Activated naive CD4-positive, alpha-beta T cell treated with anti-CD3 and anti-CD28 coated beads, Interleukin-2, amount 10 ng/mL, durations not matched to agents 7 days and 5 days (primary cell): ENCODE data around the gene ARID5B.

Experiments
- CTCF ChIA-PET: fragments of 350-600 bp; sonication (Branson Sonifier 250); formaldehyde crosslinking; loops from one replicate; lab custom pipeline; 2021; ENCODE audit warnings: antibody characterized with exemption; lab: Charles Lee
- DNase-seq: peaks from one replicate; pipeline ENCODE4 v3.0.0-alpha.2; 2020
- H3K27ac Mint-ChIP-seq: one replicate; pipeline ENCODE4 v1.8.0; 2021; ENCODE audit warnings: mild to moderate bottlenecking, moderate library complexity, mixed read lengths
- H3K27me3 Mint-ChIP-seq: one replicate; pipeline ENCODE4 v1.8.0; 2021; ENCODE audit warnings: mild to moderate bottlenecking, mixed read lengths
- H3K36me3 Mint-ChIP-seq: one replicate; pipeline ENCODE4 v1.8.0; 2021; ENCODE audit warnings: mixed read lengths
- H3K4me1 Mint-ChIP-seq: one replicate; pipeline ENCODE4 v1.8.0; 2021; ENCODE audit warnings: mixed read lengths
- H3K4me3 Mint-ChIP-seq: one replicate; pipeline ENCODE4 v1.8.0; 2021; ENCODE audit warnings: mild to moderate bottlenecking, moderate library complexity, mixed read lengths
- H3K9me3 Mint-ChIP-seq: one replicate; pipeline ENCODE4 v1.8.0; 2021; ENCODE audit warnings: mixed read lengths

ARID5B gene

DNA sequence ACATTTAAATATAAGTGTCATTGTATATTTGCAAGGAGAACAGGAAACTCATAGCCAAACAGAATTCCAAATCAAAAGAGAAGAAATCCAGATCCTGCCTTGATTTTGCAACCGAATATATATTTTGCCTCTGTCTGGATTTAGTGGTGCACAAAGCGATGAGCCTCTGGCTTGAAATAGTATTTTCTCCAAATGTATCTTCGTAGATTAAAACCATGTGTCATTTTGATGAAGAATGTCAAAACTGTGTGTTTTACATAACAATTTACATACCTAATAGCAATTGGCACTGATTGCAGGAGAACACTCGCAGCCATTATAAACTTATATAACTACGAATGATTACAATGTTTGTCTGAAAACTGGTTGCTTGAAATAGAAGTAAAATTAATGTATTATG is 156.4 kb downstream of the ARID5B start:
- Mint-ChIP-seq H3K9me3 (peaks cover 7% of the 10 kb centered on the region), H3K27ac (no peak overlapping the region), H3K4me3 (no peak overlapping the region), H3K36me3 (peaks cover 99% of the 10 kb centered on the region), H3K27me3 (no peaks in the 10 kb centered on the region), H3K4me1 (peaks cover 98% of the 10 kb centered on the region)
- CTCF ChIA-PET, result interaction anchor here (1.0 kb wide), 1 partner anchor 13 kb away, joined by 3 read pairs; no protein-coding TSS in a partner anchor
- DNase-seq, result no peak

DNA sequence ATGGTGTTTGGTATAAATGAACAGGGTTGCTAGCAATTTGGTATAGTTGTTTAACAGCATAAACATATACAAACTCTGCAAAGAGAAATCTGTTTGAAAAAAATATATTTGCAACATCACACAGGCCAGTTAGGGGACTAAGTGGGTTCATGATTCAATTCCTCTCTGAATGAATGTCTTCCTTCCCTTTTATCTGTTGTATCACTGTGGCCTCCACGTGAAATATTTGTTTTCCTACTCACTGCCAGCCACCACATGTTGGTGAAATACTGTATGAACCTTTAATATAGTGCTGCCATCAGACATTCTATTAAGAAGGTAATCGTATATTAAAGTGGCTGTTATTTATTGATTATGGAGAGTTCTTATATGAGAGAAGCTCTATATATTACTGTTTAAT is 157.0 kb downstream of the ARID5B start:
- no peak overlapping the region for H3K4me3 Mint-ChIP-seq
- DNase-seq, result no peak
- no peak overlapping the region for H3K27ac Mint-ChIP-seq
- H3K27me3 Mint-ChIP-seq, result no peaks in the 10 kb centered on the region
- peaks cover 98% of the 10 kb centered on the region for H3K4me1 Mint-ChIP-seq
- peaks cover 99% of the 10 kb centered on the region for H3K36me3 Mint-ChIP-seq
- peaks cover 7% of the 10 kb centered on the region for H3K9me3 Mint-ChIP-seq
- CTCF ChIA-PET, result no interaction called here

GRCh38 chr10:62058896-62059216 is 157.4 kb downstream of the ARID5B start:
- Mint-ChIP-seq H3K4me3 (no peak overlapping the region), H3K4me1 (peaks cover 98% of the 10 kb centered on the region), H3K27me3 (no peaks in the 10 kb centered on the region), H3K9me3 (peaks cover 7% of the 10 kb centered on the region), H3K27ac (no peak overlapping the region), H3K36me3 (peaks cover 99% of the 10 kb centered on the region)
- CTCF ChIA-PET, result no interaction called here
- no peak for DNase-seq

DNA sequence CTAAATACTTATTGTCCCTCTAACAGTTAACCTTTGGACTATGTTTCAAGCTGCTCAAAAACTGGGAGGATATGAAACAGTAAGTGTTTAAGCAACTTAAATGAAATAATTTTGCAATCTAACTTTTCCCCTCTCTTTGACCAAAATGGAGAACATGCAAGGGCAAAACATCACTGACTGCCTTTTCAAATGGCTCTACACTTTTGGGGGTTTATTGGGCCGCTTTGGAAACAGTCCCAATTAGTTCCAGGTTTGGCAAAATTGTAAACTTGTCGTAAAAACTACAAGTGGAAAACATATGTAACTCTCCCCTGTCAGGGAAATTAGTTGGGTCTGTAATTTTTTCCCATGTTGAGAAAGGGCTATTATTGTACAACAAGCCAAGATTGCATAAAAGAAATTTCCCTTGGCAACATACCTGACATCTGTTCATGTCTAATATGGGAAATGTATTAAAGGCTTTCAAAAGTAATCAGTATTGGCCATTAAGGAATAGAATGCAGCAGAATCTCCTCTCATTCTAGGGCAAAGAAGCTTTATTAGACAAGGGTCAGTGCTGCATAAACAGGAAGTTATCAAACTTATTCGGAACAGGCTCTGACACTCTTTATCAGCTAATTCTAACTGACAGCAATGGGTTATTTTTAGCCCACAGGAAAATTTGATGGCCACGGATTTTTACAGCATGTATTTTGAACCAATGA is 157.9 kb downstream of the ARID5B start:
- peaks cover 7% of the 10 kb centered on the region for H3K9me3 Mint-ChIP-seq

GRCh38 chr10:62062028-62062427 is 160.5 kb downstream of the ARID5B start:
- Mint-ChIP-seq H3K4me1 (peaks cover 93% of the 10 kb centered on the region), H3K9me3 (peaks cover 7% of the 10 kb centered on the region), H3K27me3 (no peaks in the 10 kb centered on the region), H3K27ac (peak overlapping the region; percentile 90), H3K4me3 (no peak overlapping the region), H3K36me3 (peaks cover 97% of the 10 kb centered on the region)
- CTCF ChIA-PET, result interaction anchor here (0.6 to 0.7 kb wide), 2 partner anchors 113 to 203 kb away, joined by 3 read pairs; no protein-coding TSS in a partner anchor
- no peak for DNase-seq

More for the DNA sequence above, 157.9 kb downstream of the ARID5B start:
- Mint-ChIP-seq H3K36me3 (peaks cover 99% of the 10 kb centered on the region), H3K4me1 (peaks cover 98% of the 10 kb centered on the region), H3K27ac (peak overlapping the region; percentile 11), H3K27me3 (no peaks in the 10 kb centered on the region), H3K4me3 (no peak overlapping the region)
- DNase-seq, result no peak
- CTCF ChIA-PET, result interaction anchor here (1.3 kb wide), 1 partner anchor 21 kb away, joined by 3 read pairs; no protein-coding TSS in a partner anchor

- Mint-ChIP-seq H3K4me3 (no peak overlapping the region), H3K36me3 (peaks cover 97% of the 10 kb centered on the region), H3K9me3 (peaks cover 7% of the 10 kb centered on the region), H3K4me1 (peaks cover 89% of the 10 kb centered on the region), H3K27me3 (no peaks in the 10 kb centered on the region), H3K27ac (peak overlapping the region; percentile 90)
- DNase-seq, result no peak
- CTCF ChIA-PET, result interaction anchor here (0.6 to 1.5 kb wide), 2 partner anchors 14 to 202 kb away, joined by 3 to 4 read pairs; no protein-coding TSS in a partner anchor
Measured at GRCh38 chr10:62062752-62063512, 161.4 kb downstream of the ARID5B start.

GRCh38 chr10:62063795-62064472 is 162.4 kb downstream of the ARID5B start:
- peak overlapping the region; percentile 47 for H3K4me3 Mint-ChIP-seq
- H3K27ac Mint-ChIP-seq, result peak overlapping the region; percentile 90
- H3K4me1 Mint-ChIP-seq, result peaks cover 84% of the 10 kb centered on the region
- peaks cover 92% of the 10 kb centered on the region for H3K36me3 Mint-ChIP-seq
- DNase-seq, result no peak
- H3K9me3 Mint-ChIP-seq, result peaks cover 7% of the 10 kb centered on the region
- H3K27me3 Mint-ChIP-seq, result no peaks in the 10 kb centered on the region
- CTCF ChIA-PET, result interaction anchor here (0.9 to 1.5 kb wide), 4 partner anchors 9 to 25 kb away, joined by 3 to 4 read pairs (median 3); no protein-coding TSS in a partner anchor

- DNase-seq, result no peak
- Mint-ChIP-seq H3K4me3 (no peak overlapping the region), H3K27me3 (no peaks in the 10 kb centered on the region), H3K4me1 (peaks cover 79% of the 10 kb centered on the region), H3K27ac (peak overlapping the region; percentile 45), H3K36me3 (peaks cover 90% of the 10 kb centered on the region), H3K9me3 (peaks cover 2% of the 10 kb centered on the region)
- CTCF ChIA-PET, result interaction anchor here (0.6 kb wide), 1 partner anchor 39 kb away, joined by 4 read pairs; no protein-coding TSS in a partner anchor
Measured at GRCh38 chr10:62067560-62067959, 166.1 kb downstream of the ARID5B start.

DNA sequence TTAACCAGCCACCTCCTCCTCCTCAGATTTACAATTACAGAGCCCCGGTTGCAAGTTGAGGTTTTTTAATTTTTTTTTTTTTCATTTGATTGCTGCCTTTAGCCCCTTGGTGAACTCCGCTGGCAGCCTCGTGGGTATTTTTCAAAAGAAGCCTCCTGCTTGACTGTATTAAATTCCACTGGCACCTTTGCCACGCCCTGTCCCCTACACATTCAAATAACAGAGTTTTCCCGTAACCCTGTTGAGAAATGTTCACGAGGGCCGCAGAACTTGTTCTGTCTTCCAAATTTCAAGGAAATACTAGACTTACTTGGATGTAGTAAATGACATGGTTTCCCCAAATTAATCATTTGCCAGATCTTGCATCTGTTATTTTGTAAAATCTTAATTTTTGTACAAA is 167.0 kb downstream of the ARID5B start:
- H3K9me3 Mint-ChIP-seq, result peaks cover 2% of the 10 kb centered on the region
- peaks cover 79% of the 10 kb centered on the region for H3K4me1 Mint-ChIP-seq
- no peak overlapping the region for H3K4me3 Mint-ChIP-seq
- no peak for DNase-seq
- H3K36me3 Mint-ChIP-seq, result peaks cover 90% of the 10 kb centered on the region
- H3K27me3 Mint-ChIP-seq, result no peaks in the 10 kb centered on the region
- CTCF ChIA-PET, result interaction anchor here (1.2 kb wide), 1 partner anchor 12 kb away, joined by 3 read pairs; no protein-coding TSS in a partner anchor
- H3K27ac Mint-ChIP-seq, result no peak overlapping the region

- Mint-ChIP-seq H3K4me3 (no peak overlapping the region), H3K27ac (peak overlapping the region; percentile 60), H3K36me3 (peaks cover 88% of the 10 kb centered on the region), H3K9me3 (peaks cover 2% of the 10 kb centered on the region), H3K27me3 (no peaks in the 10 kb centered on the region), H3K4me1 (peaks cover 77% of the 10 kb centered on the region)
- CTCF ChIA-PET, result interaction anchor here (1.0 to 1.2 kb wide), 2 partner anchors 11 to 12 kb away, joined by 3 read pairs; no protein-coding TSS in a partner anchor
- DNase-seq, result no peak
Measured at GRCh38 chr10:62069452-62070178, 168.1 kb downstream of the ARID5B start.

GRCh38 chr10:62071846-62072281 is 170.4 kb downstream of the ARID5B start:
- CTCF ChIA-PET, result interaction anchor here (0.6 to 1.6 kb wide), 3 partner anchors 11 to 173 kb away, joined by 3 to 6 read pairs (median 4); no protein-coding TSS in a partner anchor
- no peak for DNase-seq
- no peak overlapping the region for H3K4me3 Mint-ChIP-seq
- H3K9me3 Mint-ChIP-seq, result peaks cover 2% of the 10 kb centered on the region
- H3K27me3 Mint-ChIP-seq, result no peaks in the 10 kb centered on the region
- peak overlapping the region; percentile 77 for H3K27ac Mint-ChIP-seq
- peaks cover 86% of the 10 kb centered on the region for H3K36me3 Mint-ChIP-seq
- peaks cover 78% of the 10 kb centered on the region for H3K4me1 Mint-ChIP-seq

DNA sequence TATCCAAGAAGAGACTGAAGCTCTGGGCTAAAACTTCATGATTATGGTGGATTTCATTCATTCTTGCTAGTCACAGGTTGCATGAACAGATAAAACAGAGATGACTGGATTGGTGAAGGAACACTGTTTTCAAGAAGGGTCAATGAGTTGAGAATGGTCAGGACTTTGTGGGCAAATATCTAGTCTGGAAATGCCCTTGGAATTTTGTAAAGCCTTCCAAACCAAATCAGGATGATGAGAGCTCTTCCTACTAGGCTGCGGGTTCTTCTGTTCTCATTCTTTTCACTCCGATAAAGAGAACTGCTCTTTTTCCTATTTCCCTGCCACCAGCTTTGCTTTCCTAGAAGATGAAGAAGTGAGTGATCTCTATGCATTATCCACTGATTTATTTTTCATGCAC is 171.4 kb downstream of the ARID5B start:
- Mint-ChIP-seq H3K36me3 (peaks cover 85% of the 10 kb centered on the region), H3K4me1 (peaks cover 83% of the 10 kb centered on the region), H3K9me3 (peaks cover 2% of the 10 kb centered on the region), H3K27ac (peak overlapping the region; percentile 34), H3K27me3 (no peaks in the 10 kb centered on the region), H3K4me3 (no peak overlapping the region)
- CTCF ChIA-PET, result interaction anchor here (0.8 to 1.6 kb wide), 4 partner anchors 8 to 172 kb away, joined by 3 to 6 read pairs (median 4); no protein-coding TSS in a partner anchor
- DNase-seq, result no peak

DNA sequence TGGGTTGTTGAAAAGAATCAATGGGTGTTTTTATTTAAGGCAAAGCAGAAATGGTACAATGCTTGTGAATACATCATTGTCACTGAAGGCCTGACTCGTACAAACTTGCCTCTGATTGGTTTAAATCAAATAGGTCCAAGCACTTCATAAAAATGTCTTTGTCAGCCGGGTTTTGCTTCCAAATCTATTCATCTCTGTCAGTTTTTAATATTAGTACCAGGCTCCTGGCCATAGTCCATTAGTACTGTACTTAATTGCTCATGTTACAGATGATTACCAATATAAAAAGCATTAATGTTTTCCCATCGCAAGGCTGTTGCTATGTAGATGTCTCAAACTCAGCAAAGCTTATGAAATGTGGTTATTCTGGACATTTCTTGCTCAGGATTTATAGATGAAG is 171.9 kb downstream of the ARID5B start:
- no peak for DNase-seq
- H3K4me3 Mint-ChIP-seq, result no peak overlapping the region
- peaks cover 87% of the 10 kb centered on the region for H3K36me3 Mint-ChIP-seq
- H3K27me3 Mint-ChIP-seq, result no peaks in the 10 kb centered on the region
- H3K4me1 Mint-ChIP-seq, result peaks cover 84% of the 10 kb centered on the region
- CTCF ChIA-PET, result interaction anchor here (0.9 to 1.6 kb wide), 2 partner anchors 34 to 171 kb away, joined by 3 to 6 read pairs; no protein-coding TSS in a partner anchor
- H3K27ac Mint-ChIP-seq, result peak overlapping the region; percentile 28
- H3K9me3 Mint-ChIP-seq, result peaks cover 2% of the 10 kb centered on the region
